HL-60 (cell line): ENCODE data around the gene TGFBR3L.

Experiments
- DNase-seq, 2 experiments: peaks; one replicate each; pipeline ENCODE4 v3.0.0-alpha.2; 2010 to 2020; ENCODE audit warnings: low read depth in 1 of 2, low spot score in 1 of 2
- H3K27ac ChIP-seq: fragments of 250-450 bp; sonication (Bioruptor Pico); replicated peaks from 2 replicates; pipeline ENCODE4 v1.5.1; 2020; ENCODE audit warnings: mild to moderate bottlenecking, moderate library complexity
- H3K27me3 ChIP-seq: fragments of 250-450 bp; sonication (Bioruptor Pico); 2 replicates; pipeline ENCODE4 v1.5.1; 2021; ENCODE audit warnings: mild to moderate bottlenecking, moderate library complexity; ENCODE audit not compliant: insufficient read depth, poor library complexity, severe bottlenecking
- H3K4me3 ChIP-seq: replicated peaks from 2 replicates; pipeline ENCODE4 v1.5.1; 2011; ENCODE audit warnings: mild to moderate bottlenecking, control low read depth, low read length; ENCODE audit not compliant: insufficient read depth
- CTCF ChIP-seq: IDR thresholded peaks from one replicate; pipeline ENCODE4 v1.5.1; 2011; ENCODE audit warnings: low read length, control low read depth, inconsistent platforms; ENCODE audit not compliant: insufficient read depth
- GABPA ChIP-seq: IDR thresholded peaks from 2 replicates; pipeline ENCODE4 v1.6.1; 2012; ENCODE audit warnings: low read depth
- POLR2AphosphoS5 ChIP-seq: IDR thresholded peaks from 2 replicates; pipeline ENCODE4 v1.6.1; 2012; ENCODE audit warnings: low read depth
- SPI1 ChIP-seq: IDR thresholded peaks from 2 replicates; pipeline ENCODE4 v1.6.1; 2012; ENCODE audit warnings: low read depth, mild to moderate bottlenecking, borderline replicate concordance
- long read RNA-seq: library from polyadenylated mRNA; unstranded; transcript quantifications from one replicate; pipeline ENCODE4 v2.0.0, GENCODE V29; 2020
- TF ChIP-seq, protein P1 (sequence below): IDR thresholded peaks from 2 replicates; pipeline ENCODE4 v1.6.1; 2012; ENCODE audit warnings: low read depth; ENCODE audit not compliant: insufficient replicate concordance

The TGFBR3L gene
- long read RNA-seq, partial matches to known transcripts: 9 of 17 reads
- long read RNA-seq, other reads (novel, unspliced or antisense): 3 of 17 reads

- no peak within 1 kb of the TSS for H3K4me3 ChIP-seq
- DNase-seq: no peak
- peaks cover 3% of the 10 kb centered on the region for H3K27me3 ChIP-seq
- no peak within 1 kb of the TSS for H3K27ac ChIP-seq
- no peak; the same call in 1 of the 2 replicates for TF ChIP-seq POLR2AphosphoS5
- TF ChIP-seq GABPA: no peak
- no peak for TF ChIP-seq CTCF
- no peak for TF ChIP-seq SPI1
Measured at GRCh38 chr19:7914598-7915045, at the start of gene TGFBR3L. Gene TGFBR3L, plus strand, starts transcription at chr19:7914830.

DNA sequence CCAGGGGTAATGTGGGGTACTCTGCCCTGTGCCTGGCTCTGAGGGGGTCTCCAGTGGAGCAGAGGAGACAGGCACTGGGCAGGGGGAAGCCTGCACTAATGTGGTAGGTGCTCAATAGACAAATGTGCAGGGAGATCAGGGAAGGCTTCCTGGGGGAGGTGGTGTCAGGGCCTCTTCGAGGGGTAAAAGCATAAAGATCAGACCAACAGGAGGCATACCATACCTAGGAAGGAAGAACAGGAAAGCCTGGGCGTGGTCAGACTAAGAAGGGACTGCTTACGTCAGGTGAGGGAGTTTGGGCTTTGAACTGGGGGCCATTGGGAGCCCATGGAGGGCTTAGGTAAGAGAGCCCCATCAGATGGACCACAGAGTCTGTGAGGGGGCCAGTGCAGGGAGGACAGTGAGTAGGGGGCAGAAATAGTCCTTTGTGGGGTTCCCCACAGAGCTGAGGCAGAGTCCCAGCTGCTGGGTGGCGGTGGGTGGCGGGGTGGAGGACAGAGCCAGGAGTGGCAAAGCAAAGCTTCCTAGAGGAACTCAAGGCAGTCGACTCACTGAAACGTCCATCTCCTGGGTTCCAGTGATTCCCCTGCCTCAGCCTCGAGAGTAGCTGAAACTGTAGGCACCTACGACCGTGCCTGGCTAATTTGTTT, 49.2 kb upstream of the TGFBR3L start:
- no peak for DNase-seq
- no peak overlapping the region for H3K27ac ChIP-seq
- H3K4me3 ChIP-seq: no peak overlapping the region
- peaks cover 4% of the 10 kb centered on the region for H3K27me3 ChIP-seq
- TF ChIP-seq, protein P1, sequence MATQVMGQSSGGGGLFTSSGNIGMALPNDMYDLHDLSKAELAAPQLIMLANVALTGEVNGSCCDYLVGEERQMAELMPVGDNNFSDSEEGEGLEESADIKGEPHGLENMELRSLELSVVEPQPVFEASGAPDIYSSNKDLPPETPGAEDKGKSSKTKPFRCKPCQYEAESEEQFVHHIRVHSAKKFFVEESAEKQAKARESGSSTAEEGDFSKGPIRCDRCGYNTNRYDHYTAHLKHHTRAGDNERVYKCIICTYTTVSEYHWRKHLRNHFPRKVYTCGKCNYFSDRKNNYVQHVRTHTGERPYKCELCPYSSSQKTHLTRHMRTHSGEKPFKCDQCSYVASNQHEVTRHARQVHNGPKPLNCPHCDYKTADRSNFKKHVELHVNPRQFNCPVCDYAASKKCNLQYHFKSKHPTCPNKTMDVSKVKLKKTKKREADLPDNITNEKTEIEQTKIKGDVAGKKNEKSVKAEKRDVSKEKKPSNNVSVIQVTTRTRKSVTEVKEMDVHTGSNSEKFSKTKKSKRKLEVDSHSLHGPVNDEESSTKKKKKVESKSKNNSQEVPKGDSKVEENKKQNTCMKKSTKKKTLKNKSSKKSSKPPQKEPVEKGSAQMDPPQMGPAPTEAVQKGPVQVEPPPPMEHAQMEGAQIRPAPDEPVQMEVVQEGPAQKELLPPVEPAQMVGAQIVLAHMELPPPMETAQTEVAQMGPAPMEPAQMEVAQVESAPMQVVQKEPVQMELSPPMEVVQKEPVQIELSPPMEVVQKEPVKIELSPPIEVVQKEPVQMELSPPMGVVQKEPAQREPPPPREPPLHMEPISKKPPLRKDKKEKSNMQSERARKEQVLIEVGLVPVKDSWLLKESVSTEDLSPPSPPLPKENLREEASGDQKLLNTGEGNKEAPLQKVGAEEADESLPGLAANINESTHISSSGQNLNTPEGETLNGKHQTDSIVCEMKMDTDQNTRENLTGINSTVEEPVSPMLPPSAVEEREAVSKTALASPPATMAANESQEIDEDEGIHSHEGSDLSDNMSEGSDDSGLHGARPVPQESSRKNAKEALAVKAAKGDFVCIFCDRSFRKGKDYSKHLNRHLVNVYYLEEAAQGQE: no peak
- TF ChIP-seq GABPA (no peak), SPI1 (no peak), POLR2AphosphoS5 (no peak), CTCF (no peak)

- no peak overlapping the region for H3K4me3 ChIP-seq
- H3K27me3 ChIP-seq: peaks cover 4% of the 10 kb centered on the region
- DNase-seq: no peak
- no peak overlapping the region for H3K27ac ChIP-seq
- no peak for TF ChIP-seq CTCF
- TF ChIP-seq, protein P1: no peak
- TF ChIP-seq POLR2AphosphoS5: no peak
- no peak for TF ChIP-seq SPI1
- no peak for TF ChIP-seq GABPA
Measured at GRCh38 chr19:7866399-7867091, 48.1 kb upstream of the TGFBR3L start.
